CD4-positive, alpha-beta T cell treated with Interleukin-12 subunit alpha and Interleukin-12 subunit beta, for 1 hour (primary cell): Measurements from ENCODE around the gene SLC8B1.

Experiments used
- DNase-seq: peaks from one replicate; pipeline ENCODE4 v3.0.0-alpha.2; 2020

The SLC8B1 gene

DNA sequence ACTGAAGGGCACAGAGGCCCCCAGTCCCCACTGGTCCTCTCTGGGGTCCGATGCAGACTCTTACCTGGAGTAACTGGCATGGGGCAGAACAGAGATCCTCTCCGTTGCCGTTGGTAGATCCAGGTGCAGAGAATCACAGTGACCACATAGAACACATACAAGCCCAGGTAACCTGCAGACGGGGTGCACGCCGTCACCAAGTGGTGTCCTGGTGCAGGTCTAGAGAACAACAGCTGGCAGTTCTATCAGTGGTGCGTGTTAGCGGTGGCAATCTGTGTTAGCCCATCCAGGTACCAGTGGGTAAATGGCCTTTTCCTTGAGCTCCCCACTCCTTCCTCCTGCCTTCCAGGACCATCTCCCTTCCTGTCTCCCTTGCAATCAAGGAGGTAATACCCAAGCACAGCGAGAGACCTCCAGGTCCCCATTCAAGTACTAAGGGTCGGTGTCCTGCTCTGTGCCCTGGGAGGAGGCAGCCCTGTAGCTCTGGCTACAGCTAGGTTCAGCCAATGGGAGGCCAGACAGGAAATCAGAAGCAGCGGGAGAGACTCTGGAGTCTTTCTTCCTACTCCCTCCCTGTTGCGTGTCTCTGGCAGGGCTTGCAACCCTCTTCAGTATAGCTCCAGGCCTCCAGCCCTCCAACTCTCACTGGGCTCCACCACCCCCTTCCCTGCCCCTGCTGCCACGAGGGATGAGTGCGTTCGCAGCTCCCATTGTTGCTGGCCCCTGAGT lies 15.8 kb downstream of the SLC8B1 start:
- no peak for DNase-seq

DNA sequence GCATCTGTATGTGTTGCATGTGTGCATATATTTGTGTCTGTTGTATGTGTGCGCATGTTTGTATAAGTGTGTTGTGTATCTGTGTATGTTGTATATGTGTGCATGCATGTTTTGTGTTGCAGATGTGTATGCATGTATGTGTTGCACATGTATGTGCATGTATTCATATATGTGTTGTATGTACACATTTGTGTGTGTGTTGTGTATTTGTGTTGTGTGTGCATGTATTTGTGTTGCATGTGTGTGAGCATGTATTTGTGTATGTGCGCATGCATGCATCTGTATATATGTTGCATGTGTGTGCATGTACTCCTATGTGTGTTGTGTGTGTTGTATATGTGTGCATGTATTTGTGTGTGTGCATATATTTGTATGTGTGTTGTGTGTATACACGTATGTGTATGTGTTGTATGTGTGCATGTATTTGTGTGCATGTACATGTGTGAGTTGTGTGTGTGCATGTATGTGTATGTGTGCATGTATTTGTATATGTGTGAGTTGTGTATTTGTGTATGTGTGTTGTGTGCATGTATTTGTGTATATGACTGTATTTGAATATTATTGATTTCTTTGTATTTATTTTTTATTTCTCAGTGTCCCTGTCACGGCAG lies 16.8 kb downstream of the SLC8B1 start:
- no peak for DNase-seq

DNA sequence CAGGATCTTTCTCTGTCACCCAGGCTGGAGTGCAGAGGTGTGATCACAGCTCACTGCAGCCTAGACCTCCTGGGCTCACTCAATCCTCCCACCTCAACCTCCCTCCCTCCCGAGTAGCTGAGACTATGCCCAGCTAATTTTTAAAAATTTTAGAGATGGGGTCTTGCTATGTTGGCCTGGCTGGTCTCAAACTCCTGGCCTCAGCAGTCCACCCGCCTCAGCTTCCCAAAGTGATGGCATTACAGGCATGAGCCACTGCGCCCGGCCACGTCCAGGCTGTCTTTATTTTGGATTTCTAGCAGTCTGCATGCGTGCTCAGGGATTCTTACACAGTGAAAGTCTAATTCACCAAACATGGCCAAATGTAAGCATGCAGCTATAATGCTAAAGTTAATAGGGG lies 17.8 kb downstream of the SLC8B1 start:
- no peak for DNase-seq

- no peak for DNase-seq
These were observed 18.8 kb downstream of the SLC8B1 start for GRCh38 chr12:113316155-113316554.

GRCh38 chr12:113315358-113315757 lies 19.6 kb downstream of the SLC8B1 start:
- DNase-seq = no peak

DNA sequence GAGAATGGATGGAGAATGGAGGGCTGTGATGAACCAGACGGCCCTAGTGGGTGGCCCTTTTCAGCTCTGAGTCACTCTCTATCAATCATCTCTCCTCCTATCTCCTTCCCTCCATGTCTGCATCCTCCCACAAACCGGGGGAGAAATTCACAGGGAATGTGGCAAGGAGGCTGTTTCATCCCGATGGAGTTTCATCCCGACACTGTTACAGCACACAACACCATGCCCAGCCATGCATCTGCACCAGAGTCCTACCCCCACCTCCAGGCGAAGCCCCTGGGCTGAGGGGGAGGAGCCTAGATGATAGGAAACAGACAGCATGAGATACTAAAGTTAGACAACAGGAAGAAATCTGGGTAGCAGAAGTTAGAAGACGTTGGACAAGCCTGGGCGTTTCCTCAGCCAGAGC lies 20.8 kb downstream of the SLC8B1 start:
- no peak for DNase-seq

DNA sequence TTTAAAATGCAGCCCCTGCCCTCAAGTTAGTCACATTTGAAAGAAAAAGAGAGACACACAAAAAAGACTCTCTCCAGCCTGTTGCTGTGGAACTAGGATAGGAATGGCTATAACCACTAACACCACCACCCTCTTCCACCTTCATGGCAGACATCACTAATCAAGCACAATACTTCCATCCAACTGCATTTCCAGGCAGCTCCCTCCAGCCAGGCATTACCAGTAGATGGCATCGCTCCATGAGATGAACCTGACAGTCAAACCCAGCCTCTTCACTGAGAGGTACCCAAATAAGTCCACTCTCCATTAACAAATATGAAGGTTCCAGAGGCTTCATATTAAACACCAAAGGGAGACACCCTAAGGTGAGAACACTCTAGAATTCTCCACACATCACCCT lies 24.4 kb downstream of the SLC8B1 start:
- no peak for DNase-seq

DNA sequence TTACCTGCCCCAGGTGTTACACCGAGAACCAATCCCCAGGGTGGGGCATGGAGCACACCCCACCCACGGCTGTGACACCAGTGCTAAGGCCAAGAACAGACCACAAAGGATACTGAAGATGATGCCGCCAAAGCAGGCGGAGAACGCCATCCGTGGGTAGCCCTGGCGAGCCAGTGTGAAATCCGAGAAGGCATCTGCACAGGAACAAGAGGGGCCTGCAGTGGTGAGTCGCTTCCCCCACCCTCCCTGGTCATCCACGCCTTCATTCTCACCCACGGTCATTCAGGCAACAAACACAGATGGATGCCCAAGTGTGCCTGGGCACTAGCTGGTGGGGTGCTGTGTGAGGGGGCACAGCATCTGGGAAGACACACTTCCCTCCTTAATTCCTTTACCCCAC lies 28.5 kb downstream of the SLC8B1 start:
- DNase-seq = no peak

DNA sequence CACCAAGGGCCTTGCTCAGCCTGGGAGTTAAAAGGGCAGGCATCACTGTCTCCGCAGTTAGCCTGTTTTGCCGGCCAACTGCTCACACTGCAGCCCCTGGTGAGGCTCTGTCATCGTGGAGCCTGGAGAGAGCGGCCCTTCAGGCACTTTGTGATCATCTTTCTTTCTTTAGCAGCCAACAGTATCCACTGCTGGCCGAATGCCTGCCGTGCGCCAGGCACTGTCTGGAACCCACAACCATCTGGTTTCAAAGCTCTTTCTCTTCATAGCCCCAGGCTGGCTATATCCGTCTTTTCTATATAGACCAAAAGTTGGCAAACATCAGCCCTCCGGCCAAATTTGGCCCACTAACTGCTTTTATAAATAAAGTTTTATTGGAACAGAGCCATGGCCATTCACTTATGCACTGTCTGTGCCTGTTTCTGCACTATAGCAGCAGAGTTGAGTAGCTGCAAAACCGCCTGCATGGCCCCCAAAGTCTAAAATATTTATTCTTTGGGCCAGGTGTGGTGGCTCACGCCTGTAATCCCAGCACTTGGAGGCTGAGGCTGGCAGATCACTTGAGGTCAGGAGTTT lies 29.5 kb downstream of the SLC8B1 start:
- DNase-seq = no peak

GRCh38 chr12:113302886-113303640 lies 31.8 kb downstream of the SLC8B1 start:
- peak; percentile 20 for DNase-seq

DNA sequence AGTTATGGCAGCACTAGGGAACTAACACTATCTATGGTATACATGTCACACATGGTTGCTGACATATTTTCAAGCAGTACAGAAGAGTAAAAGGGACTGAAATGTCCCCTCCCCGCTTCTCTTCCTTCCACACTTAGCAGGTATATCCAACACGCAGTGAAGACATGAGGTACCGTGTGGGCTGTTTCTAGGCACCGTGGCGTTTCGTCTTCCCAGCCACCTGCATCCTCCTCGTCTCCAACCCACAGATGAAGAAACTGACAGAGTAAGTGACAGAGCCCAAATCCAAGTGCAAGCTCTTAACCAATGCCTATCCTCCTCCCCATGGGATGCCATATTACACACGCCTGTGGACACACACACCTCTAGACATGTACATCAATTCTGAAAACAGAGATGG lies 32.4 kb downstream of the SLC8B1 start:
- no peak for DNase-seq

- DNase-seq = no peak
These were observed 33.1 kb downstream of the SLC8B1 start for GRCh38 chr12:113301811-113302210.

GRCh38 chr12:113299619-113300237 lies 35.2 kb downstream of the SLC8B1 start:
- no peak for DNase-seq

DNA sequence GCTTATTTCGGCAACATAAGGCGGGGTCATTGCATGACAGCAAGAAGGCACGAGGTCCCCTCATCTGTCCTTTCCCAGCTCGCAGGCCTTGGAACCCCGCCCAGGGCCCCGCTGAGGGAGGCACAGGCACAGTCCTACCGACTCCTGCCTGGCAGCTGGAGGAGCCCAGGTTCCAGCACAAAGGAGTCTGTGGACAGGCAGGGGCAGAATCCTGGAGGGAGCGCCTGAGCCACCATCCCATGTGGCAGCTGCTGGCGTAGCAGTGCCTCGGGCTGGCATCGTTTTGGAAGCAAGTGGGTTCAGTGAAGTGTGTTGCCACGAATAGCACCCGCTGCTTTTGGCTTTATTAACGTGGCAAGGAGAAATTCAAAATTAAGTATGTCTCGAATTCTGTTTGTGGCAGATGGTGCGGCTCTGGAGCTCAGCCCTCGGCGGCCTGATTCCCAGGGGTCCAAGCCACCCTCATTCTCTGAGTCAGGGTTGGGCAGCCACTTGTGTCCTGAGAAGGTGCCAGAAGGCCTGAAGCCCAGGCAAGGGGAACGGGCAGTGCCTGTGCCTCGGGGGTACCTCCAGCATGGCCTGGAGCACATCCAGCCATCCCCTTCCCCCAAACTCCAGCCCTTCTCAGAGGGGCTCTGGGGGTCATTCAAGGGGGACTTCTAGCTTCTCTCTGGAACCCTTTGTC lies 35.9 kb downstream of the SLC8B1 start:
- no peak for DNase-seq

DNA sequence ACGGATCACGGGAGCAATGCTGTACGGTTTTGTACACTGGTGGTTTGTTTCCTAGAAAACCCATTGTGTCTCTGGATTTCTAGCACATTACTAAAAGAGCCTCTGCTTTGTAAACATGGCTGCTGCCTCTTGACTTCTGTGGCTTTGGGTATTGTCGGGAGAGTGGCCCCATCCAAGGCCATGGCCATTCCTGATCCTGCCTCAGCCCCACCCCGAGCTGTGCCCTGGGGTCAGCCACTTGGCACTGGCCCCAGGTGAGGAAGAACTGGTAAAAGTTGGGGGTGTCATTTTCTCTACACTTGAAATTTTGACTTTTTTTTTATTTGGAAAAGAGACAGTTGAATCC lies 36.5 kb downstream of the SLC8B1 start:
- DNase-seq = no peak

DNA sequence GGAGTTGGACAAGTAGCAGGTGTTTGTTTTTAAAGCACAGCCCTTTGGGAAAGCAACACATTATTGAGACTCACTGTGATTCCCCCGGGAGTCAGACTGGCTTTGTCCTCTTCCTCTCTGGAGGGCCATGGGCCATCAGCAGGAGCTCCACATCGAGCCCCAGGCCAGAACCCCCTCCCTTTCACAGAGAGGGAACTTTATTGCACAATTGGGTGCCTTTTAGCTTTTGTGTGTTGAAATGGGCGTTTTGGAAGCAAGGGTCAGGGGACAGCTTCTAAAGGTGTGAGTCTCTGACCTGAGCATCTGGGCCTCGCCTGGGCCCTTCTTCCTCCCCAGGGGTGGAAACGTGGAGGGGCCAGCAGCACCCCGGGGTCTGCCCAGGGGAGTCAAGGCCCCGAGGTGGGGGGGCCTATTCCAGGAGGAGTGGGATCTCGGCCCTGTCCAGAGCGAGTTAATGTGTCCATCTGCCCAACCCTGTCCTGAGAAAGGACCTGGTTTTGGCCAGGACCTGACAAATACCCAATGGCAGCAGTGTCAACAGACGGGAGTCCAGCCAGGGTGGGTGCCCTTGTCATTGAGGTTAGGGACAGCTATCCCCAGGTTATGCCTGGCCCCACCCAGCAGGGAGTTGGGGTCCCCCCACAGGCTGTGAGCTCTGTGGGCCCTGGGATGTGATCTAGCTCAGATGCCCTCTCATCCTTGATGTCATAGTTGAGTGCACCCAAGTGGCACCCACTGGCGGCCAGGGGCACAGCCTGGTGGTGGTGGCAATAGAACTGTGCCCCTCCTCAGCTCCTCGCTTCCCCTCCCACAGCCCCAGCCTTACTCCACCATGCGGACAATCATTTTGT lies 37.1 kb downstream of the SLC8B1 start:
- DNase-seq = no peak

- no peak for DNase-seq
These were observed 37.7 kb downstream of the SLC8B1 start for GRCh38 chr12:113297214-113297587.

DNA sequence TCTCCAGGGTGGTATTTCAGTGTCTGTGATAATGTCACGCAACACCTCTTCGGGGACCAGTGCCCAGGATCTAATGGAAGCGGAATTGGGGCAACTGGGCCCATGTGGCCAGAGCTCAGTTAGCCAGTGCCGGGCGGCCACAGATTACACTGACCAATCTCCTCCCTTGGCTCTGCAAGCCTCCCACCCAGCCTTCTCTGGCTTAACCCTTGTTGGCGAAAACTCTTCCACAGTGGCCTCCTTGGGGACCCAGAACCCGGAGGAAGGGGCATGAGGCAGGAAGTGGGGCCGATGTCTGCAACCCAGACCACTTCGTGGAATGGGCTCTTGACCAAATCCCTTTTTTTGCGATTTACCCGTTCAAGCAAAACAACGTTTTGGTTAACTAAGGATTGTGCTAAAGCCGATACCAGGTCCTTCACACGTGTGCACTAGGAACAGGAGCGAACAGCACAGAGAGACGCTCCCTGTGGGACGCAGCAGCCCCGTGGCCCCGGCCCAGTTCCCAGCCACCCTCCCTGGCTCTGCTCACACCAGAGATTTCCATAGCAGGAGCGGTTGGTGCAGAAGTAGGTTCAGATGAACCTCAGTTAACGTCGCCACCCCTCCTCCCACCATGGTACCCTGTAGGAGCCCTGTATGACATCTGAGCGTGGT lies 38.2 kb downstream of the SLC8B1 start:
- DNase-seq = no peak

- DNase-seq = no peak
These were observed 38.9 kb downstream of the SLC8B1 start for GRCh38 chr12:113295886-113296556.

- DNase-seq = no peak
These were observed 41.8 kb downstream of the SLC8B1 start for GRCh38 chr12:113293100-113293499.

GRCh38 chr12:113292547-113292946 lies 42.4 kb downstream of the SLC8B1 start:
- DNase-seq = no peak
